ENCODE measurements around the gene NEIL3. TPM values are rescaled to one million over a fixed set of nuclear protein-coding genes. Genes with fewer than 3 reads are reported as not detected.

The NEIL3 gene
- total and polyA plus RNA-seq, 9 of the 15 experiments (the other 6 are each of a cell fraction or from before 2014, with no cell fraction given): 2.7 to 23.3 (median 12.9) TPM

DNA sequence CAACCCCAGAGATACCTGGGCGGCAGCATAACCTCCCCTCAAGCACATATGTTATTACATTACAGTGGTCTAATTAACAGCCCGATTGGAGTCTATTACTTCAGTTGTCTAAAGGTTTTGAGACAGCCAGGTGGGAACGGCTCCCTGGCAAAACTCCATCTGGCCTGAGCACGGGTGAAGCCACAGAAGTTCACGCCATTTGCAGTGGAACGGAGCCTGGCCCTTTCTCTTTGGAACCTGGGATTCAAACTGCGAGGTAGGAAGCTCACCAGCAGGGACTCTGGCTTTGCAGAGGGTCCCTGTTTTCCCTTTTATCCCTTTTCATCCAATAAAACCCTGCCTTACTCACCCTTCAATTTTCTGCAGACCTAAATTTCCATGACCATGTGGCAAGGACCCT lies 45.9 kb upstream of the NEIL3 start (continued):
- TF ChIP-seq, protein P1, sequence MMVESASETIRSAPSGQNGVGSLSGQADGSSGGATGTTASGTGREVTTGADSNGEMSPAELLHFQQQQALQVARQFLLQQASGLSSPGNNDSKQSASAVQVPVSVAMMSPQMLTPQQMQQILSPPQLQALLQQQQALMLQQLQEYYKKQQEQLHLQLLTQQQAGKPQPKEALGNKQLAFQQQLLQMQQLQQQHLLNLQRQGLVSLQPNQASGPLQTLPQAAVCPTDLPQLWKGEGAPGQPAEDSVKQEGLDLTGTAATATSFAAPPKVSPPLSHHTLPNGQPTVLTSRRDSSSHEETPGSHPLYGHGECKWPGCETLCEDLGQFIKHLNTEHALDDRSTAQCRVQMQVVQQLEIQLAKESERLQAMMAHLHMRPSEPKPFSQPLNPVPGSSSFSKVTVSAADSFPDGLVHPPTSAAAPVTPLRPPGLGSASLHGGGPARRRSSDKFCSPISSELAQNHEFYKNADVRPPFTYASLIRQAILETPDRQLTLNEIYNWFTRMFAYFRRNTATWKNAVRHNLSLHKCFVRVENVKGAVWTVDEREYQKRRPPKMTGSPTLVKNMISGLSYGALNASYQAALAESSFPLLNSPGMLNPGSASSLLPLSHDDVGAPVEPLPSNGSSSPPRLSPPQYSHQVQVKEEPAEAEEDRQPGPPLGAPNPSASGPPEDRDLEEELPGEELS (CRISPR knock-in tag; IDR thresholded peaks at IDR 0.05; ENCODE audit: borderline replicate concordance): no peak
- TF ChIP-seq POLR2B (IDR thresholded peaks at IDR 0.05; ENCODE audit: low read depth, partially characterized antibody): no peak
- no peak for TF ChIP-seq MED1 (CRISPR knock-in tag; IDR thresholded peaks at IDR 0.05; ENCODE audit: borderline replicate concordance)
- no peak for TF ChIP-seq MAZ (CRISPR knock-in tag; conservative IDR thresholded peaks at IDR 0.05 in 1 of 2, IDR thresholded peaks at IDR 0.05 in 1 of 2)
- no peak for TF ChIP-seq FOXK2 (conservative IDR thresholded peaks at IDR 0.05 in 1 of 2, IDR thresholded peaks at IDR 0.05 in 1 of 2; ENCODE audit: low read depth in 2 of 2)
- TF ChIP-seq, protein P2, sequence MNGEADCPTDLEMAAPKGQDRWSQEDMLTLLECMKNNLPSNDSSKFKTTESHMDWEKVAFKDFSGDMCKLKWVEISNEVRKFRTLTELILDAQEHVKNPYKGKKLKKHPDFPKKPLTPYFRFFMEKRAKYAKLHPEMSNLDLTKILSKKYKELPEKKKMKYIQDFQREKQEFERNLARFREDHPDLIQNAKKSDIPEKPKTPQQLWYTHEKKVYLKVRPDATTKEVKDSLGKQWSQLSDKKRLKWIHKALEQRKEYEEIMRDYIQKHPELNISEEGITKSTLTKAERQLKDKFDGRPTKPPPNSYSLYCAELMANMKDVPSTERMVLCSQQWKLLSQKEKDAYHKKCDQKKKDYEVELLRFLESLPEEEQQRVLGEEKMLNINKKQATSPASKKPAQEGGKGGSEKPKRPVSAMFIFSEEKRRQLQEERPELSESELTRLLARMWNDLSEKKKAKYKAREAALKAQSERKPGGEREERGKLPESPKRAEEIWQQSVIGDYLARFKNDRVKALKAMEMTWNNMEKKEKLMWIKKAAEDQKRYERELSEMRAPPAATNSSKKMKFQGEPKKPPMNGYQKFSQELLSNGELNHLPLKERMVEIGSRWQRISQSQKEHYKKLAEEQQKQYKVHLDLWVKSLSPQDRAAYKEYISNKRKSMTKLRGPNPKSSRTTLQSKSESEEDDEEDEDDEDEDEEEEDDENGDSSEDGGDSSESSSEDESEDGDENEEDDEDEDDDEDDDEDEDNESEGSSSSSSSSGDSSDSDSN (IDR thresholded peaks at IDR 0.05; ENCODE audit: borderline replicate concordance in 1 of 2, low read depth in 2 of 2, low read length in 2 of 2): no peak
- TF ChIP-seq NBN (IDR thresholded peaks at IDR 0.05; ENCODE audit: low read depth): no peak
- no peak for TF ChIP-seq PHTF2 (CRISPR knock-in tag; IDR thresholded peaks at IDR 0.05)
- TF ChIP-seq CCNT2 (IDR thresholded peaks at IDR 0.05; ENCODE audit: borderline replicate concordance, extremely low read depth, insufficient read length, low read depth, low read length): no peak
